Coronary artery (tissue), 2 donors: ENCODE data around the gene PLEKHG2.

Source experiments
- DNase-seq: peaks from one replicate; pipeline ENCODE4 v3.0.0-alpha.2; 2017; ENCODE audit warnings: low spot score
- H3K27ac ChIP-seq, 2 donors: fragments of 200-600 bp; sonication (generic); one replicate each; pipeline ENCODE4 v1.5.1; 2016 to 2019
- H3K4me3 ChIP-seq: fragments of 200-600 bp; sonication (generic); 2 replicates; pipeline ENCODE4 v1.5.1; 2016; ENCODE audit warnings: mild to moderate bottlenecking, moderate library complexity
- CTCF ChIP-seq: fragments of 200-600 bp; sonication (generic); IDR thresholded peaks from one replicate; pipeline ENCODE4 v1.5.1; 2019; ENCODE audit warnings: antibody characterized with exemption

Gene PLEKHG2

GRCh38 chr19:39399668-39400050, 12.8 kb upstream of the PLEKHG2 start:
- Histone ChIP-seq H3K27ac (peak overlapping the region; percentile 49 to 100), H3K4me3 (no peak overlapping the region)
- TF ChIP-seq CTCF: no peak
- no peak for DNase-seq

GRCh38 chr19:39400061-39400460, 12.4 kb upstream of the PLEKHG2 start:
- Histone ChIP-seq H3K27ac (peak overlapping the region; percentile 99 to 100), H3K4me3 (no peak overlapping the region)
- no peak for DNase-seq

GRCh38 chr19:39401070-39401548, 11.4 kb upstream of the PLEKHG2 start:
- TF ChIP-seq CTCF: no peak
- H3K4me3 ChIP-seq: peak overlapping the region; percentile 73
- DNase-seq: peak; percentile 72
- peak overlapping the region; percentile 99 to 100 for H3K27ac ChIP-seq

More at GRCh38 chr19:39400061-39400460, 12.4 kb upstream of the PLEKHG2 start:
- TF ChIP-seq CTCF: no peak

- DNase-seq: peak; percentile 88
- Histone ChIP-seq H3K4me3 (peak overlapping the region; percentile 73), H3K27ac (peak overlapping the region; percentile 99 to 100)
- TF ChIP-seq CTCF: no peak
Measured at GRCh38 chr19:39401549-39402345, 10.7 kb upstream of the PLEKHG2 start.

- DNase-seq: peak; percentile 96
- Histone ChIP-seq H3K27ac (peak overlapping the region; percentile 99 to 100), H3K4me3 (peak overlapping the region; percentile 73)
- no peak for TF ChIP-seq CTCF
Measured at GRCh38 chr19:39402346-39403300, 9.8 kb upstream of the PLEKHG2 start.

- peak; percentile 100 for DNase-seq
- no peak for TF ChIP-seq CTCF
- Histone ChIP-seq H3K4me3 (peak overlapping the region; percentile 73), H3K27ac (peak overlapping the region; percentile 99 to 100)
Measured at GRCh38 chr19:39403331-39404312, 8.8 kb upstream of the PLEKHG2 start.
